HG02884 (cell line): Measurements from ENCODE around the gene MAN2A2.

ENCODE experiments used
- ATAC-seq: cut with Tn5 transposase; IDR thresholded peaks from one replicate; pipeline ENCODE4 v1.9.1; 2021; ENCODE audit warnings: mild to moderate bottlenecking, moderate library complexity; ENCODE audit not compliant: unreplicated experiment

MAN2A2 gene

DNA sequence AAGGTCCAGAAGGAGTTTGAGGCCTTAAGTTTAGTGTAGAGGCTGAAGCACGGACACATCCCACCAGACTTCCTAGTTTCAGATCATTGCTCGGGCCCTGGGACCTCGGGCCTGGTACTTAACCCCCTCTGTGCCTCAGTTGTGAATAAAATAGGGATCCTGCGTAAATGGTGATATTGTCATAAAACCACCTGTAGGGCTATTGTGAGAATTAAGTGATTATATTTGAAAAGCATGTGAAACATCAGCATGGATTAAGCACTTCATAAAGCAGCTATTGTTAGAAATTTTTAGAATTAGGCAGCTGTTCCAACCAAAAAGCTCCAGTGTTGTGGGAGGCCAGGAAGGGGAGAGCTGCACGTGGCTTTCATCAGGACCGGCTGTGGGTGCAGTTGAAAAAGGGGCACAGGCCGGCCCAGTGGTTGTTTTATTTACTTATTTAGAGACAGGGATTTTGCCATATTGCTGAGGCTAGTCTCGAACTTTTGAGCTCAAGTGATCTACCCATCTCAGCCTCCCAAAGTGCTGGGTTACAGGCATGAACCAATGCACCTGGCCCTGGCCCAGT lies 56.0 kb downstream of the MAN2A2 start:
- ATAC-seq, result no peak

DNA sequence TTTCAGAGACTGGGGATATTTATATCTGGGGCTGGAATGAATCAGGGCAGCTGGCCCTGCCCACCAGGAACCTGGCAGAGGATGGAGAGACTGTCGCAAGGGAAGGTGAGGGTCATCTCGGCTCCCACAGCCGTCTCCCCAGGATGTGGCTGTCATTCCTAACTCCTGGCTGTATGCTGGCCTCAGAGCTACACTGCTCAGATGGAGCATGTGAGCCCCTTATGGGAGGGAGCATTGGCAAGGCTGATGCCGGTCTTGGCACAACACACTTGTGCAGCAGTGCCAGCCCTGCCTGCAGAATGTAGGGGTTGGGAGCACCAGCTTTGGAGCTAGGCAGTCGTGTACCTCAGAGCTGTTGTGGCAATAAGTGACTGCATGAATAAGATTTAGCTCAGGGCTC lies 56.8 kb downstream of the MAN2A2 start:
- no peak for ATAC-seq

DNA sequence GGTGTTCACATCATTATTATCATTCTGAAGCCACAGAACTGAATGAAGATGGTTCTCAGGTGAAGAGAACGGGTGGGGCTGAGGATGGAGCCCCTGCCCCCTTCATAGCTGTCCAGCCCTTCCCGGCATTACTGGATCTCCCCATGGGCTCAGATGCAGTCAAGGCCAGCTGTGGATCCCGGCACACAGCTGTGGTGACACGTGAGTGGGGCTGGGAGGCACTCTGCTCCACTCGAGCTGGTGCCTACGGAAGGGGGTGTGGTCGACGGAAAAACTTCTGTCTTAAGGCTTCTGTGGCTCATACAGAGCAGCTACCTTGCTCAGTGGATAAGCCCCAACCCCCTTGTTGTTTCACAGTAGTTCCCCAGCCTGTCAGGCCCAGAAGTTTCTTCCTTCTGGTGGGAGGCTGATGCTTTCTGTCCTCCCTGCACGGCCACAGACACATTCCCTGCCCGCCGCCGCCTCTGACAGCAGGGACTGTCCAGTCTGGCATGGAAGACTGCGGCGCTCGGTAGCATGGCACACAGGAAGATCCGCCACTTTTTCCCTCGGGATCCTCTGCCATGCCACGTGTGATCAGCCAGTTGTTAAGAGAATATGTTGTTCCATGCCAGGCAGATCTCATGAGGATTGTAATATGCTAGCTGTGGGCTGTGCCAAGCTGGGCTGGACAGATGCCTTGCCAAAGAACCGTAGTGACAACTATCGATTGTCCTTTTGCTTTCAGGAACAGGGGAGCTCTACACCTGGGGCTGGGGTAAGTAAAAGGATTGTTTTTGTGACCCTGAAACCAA lies 57.4 kb downstream of the MAN2A2 start:
- ATAC-seq, result no peak

DNA sequence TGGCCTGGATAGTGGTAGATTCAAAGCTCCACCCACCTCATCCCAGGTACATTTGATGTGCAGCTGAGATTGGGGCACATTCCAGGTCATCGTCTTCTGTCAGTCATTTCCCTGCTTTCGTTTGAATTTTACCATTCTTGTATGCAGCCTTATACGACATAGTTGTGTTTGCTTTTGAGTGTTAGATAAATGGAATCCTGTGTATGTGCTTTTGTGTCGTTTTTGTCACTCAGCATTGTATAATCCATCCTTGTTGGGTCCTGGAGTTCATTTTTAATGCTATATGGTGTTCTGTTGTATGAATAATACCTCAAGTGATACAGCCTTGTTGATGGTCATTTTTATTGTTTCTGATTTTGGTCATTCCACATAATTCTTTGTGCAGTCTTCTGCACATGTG lies 58.9 kb downstream of the MAN2A2 start:
- ATAC-seq, result no peak

DNA sequence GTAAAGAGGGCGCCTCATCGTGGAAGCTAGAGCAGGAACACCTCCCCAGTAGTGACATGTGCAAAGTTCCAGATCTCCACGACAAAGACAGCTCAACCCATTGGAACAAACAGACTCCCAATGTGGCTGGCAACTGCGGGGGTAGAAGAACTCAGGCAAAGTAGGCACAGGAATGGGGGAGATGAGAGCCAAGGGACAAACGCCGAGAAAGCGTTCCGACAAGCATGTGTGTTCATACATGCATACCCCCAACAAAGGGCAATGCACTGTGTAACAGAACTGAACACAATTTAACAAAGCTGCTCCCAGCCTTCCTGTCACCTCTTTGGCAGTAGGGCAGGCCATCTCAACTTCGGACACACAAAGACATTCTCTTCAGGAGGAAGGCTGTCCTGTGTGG lies 63.2 kb downstream of the MAN2A2 start:
- ATAC-seq, result no peak

DNA sequence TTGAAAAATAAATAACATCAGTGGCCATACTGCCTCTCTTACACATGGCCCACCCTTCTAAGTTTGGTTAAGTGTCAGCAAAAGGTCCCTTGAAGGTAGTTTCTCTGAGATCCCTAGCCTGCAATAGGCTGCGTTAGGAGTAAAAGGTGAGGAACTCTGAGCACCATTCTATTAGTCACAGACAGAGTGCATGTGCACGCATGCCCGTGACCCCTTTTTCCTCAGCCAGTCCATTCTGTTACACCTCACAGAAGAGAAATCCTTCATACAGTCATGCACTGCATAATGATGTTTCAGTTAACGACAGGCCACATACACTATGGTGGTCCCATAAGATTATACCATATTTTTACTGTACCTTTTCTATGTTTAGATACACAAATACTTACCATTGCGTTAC lies 64.1 kb downstream of the MAN2A2 start:
- no peak for ATAC-seq

DNA sequence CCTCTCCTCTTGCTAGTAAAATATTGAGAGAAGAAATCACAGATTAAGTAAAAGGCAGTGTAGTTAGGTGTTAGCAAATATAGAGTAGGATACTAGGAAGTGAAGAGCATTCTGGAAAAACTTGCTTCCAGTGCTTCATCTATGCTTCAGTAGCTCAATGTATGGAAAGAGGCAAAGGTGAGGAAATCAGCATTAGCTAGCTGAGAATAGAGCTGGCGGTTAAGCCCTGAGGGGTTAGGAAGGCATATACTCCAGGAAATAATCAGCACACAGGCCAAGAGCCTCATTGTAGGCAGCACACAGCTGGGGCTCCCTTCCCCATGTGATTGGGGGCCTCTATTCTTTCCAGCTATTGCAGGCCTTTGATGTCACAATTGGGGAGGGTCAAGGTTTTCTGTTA lies 65.3 kb downstream of the MAN2A2 start:
- ATAC-seq, result no peak

DNA sequence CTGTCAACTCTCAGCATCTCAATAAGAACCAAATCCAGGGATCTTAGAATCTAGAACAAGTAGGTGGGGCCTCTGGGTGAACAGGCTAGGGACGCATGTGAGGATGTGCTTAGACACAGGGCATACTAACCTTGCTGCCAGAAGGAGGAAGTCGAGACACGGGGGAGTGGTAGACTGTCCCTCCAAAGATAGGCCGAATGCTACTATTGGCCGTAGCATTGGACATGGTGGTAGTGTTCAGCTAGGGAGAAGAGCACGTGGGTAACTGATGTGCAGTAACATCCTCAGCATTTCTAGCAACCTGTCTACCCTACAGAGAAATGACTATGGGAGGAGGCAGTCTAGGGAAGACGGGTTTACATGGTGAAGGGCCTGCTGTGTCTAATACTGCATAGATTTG lies 67.2 kb downstream of the MAN2A2 start:
- ATAC-seq, result no peak

DNA sequence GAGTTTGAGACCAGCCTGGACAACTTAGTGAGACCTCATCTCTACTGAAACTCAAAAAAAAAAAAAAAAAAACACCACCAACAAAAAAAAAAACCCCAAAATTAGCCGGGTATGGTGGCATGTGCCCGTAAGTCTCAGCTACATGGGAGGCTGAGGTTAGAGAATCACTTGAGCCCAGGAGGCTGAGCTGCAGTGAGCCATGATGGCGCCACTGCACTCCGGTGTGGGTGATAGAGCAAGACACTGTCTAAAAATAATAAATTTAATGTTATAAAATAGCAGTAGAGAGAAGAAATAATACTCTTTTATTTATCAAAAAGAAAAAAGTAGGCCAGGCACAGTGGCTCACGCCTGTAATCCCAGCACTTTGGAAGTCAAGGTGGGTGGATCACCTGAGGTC lies 69.0 kb downstream of the MAN2A2 start:
- no peak for ATAC-seq
